ENCODE measurements around the gene PTPRM.

The PTPRM gene

DNA sequence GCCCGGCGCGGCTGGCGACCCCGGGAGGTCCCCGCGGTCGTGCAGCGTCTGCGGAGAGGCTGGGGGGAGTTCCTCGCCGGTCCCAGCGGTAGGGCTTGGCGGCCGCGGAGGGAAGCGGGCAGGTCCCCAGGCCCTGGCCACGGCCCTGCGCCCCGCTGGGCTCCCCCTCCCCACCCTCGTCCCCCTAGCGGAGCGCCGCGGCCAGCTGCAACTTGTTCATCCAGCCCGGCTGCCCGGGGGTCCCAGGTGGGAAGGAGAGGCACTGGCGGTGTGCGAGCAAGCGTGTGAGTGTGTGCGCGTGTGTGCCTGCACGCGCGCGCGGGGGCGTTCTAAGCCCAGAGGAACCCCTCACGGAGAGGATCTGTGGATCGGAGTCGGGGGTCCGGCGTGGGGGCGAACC, 1.3 kb downstream of the PTPRM start:
- no peak for DNase-seq

DNA sequence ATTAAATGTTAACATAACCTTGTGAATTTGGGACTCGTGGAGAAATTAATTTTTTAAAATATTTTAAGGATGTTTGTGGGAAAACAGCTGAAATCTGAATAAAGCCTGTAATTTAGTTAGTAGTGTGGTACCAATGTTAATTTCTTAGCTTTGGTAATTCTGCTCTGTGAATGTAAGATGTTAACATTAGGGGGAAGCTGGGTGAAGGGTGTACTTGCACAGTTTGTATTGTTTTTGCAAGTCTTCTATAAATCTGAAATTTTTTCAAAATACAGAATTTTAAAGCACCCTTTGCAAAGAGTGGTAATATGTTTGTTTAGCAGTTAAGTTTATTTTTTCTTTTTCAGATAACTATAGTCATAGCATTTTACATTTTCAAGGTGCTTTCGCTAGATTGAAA, 4.5 kb downstream of the PTPRM start:
- no peak for DNase-seq

DNA sequence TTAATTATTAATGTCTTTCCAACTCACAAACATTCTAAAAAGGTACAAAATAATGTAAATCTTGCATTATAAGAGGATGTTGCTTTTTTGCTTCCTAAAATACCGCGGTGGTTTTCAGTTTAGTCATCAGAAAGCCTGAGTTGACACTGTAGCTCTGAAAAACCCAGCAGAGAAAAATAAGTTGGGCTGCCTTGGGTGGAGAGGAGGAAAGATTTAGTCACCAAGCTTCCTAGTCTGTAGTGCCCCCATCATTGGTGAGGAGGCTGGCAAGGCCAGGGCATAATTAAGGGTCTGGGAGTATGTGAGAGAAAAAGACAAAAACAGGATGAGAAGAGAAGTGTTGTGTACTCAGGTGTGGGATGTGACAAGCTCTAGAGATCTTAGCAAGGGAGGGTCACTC, 5.7 kb downstream of the PTPRM start:
- no peak for DNase-seq

DNA sequence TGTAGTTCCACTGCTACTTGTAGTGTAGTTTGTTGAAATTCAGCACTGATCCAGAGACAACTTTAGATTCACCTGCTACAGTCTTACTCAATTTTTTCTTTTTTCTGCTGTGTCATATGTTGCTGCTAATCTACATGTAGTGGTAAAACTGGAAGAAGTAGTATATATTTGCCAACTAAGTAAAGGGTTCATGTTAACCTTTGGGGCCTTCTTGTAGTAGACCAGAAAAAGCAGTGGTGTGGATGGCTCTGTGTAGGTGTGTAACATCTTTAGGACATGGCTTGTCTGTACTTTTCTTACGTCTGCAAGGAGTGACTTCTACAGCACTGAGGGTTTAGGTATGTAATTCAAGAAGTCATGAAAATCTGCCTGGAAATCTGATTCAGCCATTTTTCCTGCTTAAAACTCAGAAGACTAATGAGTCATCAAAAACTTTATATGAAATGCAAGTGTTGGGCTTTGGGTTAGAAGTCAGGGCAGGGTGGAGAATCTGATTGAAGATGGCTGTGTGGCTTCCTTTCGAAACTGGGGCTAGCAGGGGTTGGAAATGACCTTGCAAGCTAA, 8.4 kb downstream of the PTPRM start:
- no peak for DNase-seq

DNA sequence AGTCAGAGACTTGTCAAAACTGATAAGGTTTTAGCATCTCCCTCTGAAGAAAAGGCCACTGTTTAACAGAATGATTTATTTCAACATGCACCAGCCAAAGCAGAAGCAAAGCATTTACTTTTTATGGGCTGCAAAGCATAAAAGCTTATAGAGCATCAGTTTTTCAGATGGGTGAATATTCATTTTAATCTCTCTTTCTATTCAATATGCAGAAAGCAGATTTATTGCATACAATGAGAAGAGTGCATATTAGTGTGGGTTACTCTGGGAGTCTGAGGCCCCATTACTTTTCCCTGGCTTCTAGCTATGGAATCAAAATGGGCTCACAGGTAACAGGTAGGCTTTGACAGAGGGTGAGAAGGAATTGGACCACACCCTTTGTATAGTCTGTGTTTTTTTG, 9.0 kb downstream of the PTPRM start:
- no peak for DNase-seq

DNA sequence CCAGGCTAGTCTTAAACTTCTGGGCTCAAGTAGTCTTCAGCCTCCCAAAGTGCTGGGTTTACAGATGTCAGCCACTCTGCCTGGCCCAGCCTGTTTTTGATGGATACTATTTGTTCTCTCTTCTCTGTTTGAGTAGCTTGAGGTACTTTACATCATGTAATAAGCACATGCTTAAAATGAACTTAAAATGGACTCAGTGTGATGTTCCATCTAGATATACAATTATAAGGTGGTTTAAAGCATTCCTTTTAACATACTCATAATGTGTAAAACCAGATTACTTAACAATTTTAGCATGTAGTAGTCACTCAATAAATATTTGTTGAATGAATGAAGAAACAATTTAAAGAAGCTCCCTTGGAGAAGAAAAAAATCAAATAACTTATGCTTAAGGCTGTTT, 9.6 kb downstream of the PTPRM start:
- DNase-seq, result no peak

DNA sequence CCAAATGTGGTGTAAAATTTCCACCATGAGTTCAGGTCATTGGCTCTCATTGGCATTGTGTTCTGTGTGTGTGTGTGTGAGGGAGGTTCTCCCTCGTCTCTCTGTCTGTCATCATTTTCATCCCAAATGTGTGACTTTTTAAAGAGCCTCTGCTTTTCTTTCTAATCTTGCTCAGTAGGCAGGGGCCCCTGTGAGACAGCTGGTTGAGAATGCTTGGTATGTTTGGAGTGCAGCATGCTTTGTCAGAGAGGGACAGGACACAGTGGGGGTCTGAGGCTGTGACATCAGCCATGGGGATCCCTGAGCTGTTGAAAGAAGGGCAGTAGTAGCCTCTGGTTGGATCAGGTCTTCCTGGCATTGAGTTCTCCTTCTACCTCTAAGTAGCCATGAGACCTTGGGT, 10.6 kb downstream of the PTPRM start:
- peak; percentile 15 for DNase-seq

DNA sequence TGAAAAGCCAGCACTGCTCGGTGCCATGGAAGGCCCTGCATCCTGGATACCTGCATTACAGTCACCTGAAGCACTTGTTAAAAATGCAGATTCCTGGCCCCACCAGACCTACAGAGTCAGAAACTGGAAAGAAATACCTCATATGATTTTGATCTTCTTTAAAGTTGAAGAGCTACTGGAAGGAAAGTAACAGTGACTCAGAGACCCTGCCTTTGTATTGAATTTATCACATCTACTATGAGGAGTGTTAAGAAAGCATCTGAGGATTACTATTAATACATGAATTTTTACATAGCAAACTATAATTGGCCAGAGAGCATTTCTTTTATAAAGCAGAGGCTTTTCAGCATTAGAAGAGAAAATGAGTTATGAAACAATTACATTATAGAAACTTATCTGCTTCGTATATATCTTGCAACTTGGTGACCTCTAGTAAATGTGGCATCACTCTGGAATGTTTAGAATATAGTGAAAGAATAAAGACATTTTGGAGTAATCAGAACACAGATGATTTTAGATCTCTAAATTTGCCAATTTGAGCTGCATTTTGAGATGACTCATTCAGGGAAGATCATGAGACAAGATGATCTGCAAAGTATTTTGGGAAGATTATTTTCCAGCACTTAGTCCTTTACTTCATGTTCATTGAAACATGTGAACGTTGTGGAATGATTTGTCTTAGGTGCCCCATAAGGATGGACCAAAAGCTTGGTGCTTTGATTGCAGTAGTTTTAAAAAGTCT, 12.2 kb downstream of the PTPRM start:
- no peak for DNase-seq

DNA sequence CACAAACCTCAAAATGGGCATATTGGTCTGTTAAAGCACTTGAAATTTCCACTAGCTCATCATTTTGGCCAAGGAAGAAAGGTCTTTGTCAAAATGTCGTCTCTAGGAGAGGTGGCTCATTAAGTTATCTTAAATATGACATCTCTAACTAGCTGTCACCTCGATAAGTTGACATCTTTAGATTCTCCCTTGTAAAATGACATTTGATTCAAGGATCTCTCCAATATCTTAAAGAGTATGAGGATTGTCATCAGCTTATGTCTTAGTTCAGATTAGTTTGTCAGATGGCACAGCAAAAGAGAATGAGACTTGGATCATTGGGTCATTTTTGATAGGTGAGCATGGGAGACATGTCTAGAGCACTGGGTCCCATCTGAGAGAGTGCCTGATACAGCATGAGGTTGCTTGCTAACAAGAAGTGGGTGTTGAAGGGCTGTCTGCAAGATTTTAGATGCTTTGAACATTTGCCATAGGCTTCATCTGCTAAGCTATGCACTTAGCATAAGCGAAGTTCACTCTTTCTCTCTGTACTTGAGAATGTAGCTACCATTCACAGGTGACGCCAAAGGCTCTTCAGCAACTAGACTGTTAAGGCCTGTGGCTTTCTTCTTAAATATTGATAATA, 12.9 kb downstream of the PTPRM start:
- DNase-seq, result no peak

DNA sequence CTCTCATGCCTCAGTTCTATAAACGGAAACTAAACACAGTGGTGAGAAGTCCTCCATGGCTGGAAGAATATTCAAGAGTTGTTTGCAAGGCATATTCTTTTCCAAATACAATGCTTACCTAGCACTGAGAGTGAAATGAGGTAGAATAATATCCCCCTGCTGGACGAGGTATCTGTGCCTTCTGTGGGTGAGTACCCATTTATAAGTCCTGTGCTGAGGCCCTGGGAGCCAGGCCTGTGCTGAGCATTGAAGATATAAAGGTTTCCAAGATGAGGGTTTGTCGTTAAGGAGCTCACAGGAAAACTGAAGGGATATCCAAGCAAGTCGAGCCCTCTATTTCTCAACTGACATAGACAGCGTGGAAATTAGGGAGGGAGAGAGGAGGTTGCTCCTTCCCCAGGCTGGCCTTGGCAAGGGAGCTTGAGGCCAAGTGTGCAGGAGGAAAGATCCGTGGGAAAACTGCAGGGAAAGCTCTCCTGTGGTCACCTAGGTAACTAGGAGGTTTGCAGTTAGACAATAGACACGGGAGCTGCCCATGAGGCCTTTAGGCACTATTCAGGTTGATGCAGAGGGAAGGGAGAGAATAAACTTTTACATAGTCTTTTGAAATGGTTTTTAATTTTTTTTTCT, 17.6 kb downstream of the PTPRM start:
- DNase-seq, result no peak

DNA sequence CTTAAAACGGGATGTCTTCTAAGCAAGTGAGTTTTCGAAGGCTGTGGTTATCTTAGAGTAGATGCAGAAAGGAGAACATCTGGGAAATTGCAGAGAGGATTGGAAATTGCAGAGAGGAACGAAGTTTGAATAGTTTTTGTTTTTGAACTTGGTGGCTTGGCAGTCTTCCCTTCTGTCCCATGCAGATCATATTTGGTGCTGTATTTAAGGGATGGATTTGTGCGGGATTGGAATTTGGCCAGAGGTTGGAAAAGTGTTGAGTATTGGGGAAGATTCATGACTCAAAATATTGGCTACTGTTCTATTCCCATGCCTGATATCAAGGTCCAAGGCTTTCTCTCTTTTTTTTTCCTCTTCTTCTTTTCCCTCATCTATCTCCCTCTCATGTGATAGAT, 18.2 kb downstream of the PTPRM start:
- DNase-seq, result no peak

DNA sequence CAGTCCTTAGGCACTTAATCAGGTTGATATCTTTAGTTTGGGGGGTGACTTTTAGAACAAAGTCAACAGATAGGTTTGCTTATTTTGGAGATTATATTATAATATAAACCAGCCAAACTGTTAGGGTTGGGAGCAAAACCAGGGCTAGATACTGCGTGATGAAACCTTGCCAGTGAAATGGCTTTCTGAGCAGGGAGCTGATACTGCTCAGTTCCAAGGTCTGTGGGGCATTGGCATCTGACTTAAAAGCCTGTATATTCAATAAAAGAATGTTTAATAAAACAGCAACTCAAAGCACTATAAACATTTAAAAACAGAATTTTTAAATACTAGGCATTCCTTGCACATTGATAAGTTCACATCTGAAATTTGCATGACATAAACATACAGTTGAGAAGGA, 19.3 kb downstream of the PTPRM start:
- no peak for DNase-seq

DNA sequence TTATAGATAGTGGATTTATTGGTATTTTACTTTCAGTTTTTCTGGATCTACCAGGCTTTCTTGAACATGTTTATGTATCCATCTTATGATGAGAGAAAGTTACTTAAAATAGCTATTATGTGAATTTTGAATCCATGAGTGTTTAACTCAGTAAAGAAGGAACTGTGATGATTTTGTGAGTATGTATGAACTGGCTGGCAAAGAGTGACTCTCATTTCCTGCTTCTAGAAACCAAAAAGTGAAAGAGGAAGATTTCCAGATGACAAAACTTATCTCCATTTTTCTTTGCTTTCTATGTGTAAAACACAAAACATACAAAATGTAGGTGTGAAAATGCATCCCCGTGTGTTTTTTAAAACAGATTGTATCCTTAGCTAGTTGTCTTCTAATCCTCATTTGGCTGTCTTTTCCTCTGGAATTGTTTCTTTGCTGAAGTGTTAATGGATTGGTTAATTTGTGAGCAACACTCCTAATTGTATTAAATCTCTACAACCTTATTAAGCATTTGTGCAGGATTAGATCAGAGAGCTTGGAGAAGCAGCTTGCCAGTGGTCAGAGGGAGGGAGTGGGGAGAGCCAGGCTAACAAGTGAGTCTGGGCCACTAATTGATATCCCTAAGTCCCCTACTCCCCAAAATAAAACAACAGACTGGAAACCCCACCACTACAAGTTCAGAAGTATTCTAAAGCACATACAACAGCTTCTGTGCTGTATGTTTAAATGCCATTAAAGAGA, 23.9 kb downstream of the PTPRM start:
- no peak for DNase-seq

DNA sequence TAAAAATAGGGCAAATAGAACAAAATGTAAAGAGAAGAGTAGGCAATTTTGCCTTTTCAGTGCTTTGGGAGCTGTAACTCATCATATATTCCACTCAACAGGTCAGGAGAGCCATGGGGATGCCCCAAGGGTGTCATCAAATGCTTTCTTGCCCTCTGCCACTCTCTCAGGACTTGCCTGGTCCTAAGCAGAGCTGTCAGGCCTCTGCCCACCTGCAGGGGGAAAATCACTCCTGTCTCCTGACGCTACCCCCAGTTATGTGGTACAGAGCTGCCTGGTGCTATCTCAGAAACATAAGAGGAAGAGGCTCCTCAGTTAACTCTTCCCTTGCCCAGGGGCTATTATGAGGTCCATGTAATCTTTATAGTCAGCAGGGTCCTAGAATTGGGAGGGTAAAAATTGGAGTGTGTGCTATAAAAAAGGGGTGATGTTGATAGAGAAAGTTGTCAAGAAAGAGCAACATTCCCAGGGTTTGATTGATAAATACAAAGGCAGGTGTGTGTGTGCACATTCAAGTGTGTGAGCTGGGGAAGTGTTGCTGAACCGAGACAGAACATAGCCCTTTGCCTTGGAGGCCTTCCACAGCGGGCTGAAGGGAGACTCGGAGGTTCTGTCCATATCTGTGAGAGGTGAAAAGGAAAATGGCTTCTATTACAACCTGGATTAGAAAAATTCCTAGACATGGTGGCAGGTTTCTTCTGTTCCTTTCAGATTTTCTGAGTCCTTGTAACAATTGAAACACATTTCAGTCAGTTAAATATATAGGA, 25.4 kb downstream of the PTPRM start:
- DNase-seq, result no peak

DNA sequence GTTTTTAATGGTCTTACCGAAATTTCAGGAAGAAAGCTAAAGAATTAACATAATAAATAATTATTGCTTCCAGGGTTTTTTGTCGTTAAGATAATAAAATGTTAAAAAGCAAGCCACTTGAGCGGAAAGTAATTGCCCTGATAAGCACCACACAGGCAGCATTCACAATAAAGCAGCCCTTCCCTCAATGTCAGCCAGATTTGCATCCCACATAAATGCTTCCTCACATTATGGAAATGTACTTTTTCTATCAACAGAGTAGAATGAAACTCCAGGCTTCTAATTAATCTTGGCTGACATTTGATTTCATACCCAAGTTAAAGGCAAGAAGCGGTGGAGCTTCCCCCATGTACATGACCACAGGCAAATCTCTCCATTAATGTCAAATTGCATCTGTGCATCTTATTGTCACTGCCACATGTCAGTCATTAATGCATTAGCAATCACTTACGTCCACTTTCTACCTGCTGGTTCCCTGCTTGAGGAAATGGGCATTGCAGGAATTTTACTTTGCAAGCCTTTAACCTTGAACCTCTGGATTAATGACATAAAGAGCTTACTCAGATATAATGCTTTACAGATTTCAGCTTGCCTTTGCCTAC, 26.2 kb downstream of the PTPRM start:
- DNase-seq, result no peak

DNA sequence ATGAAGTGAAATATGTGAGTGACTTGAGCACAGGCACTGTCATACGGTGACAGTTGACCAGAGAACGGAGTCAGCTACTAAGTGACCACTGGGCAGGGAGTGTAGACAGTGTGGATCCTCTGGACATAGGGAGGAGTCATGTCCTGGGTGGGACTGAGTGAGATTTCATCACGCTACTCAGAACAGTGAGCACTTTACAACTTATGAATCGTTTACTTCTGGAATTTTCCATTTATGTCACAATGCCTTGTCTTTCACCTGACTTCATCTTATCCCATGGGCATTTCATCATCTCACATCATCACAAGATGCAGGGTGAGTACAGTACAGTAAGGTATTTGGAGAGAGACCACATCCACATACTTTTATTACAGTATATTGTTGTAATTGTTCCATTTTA, 29.0 kb downstream of the PTPRM start:
- no peak for DNase-seq

DNA sequence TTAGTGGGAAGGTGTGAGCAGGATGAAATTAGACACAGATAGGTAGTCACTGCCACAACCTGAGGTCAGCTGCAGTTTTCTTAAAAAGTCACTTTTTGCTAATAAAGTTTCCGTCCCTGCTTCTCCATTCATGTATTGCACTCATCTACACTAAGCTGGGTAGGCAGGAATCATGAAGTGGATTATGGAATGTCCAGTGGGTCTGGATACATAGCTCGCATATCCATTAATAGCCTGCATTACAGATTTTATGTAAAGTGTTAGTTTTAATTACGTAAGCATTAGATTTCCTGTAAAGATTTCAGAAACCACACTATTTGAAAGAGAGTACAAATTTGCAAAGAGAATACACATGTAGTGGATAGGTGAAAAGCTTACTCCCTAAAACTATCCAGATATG, 30.4 kb downstream of the PTPRM start:
- no peak for DNase-seq

DNA sequence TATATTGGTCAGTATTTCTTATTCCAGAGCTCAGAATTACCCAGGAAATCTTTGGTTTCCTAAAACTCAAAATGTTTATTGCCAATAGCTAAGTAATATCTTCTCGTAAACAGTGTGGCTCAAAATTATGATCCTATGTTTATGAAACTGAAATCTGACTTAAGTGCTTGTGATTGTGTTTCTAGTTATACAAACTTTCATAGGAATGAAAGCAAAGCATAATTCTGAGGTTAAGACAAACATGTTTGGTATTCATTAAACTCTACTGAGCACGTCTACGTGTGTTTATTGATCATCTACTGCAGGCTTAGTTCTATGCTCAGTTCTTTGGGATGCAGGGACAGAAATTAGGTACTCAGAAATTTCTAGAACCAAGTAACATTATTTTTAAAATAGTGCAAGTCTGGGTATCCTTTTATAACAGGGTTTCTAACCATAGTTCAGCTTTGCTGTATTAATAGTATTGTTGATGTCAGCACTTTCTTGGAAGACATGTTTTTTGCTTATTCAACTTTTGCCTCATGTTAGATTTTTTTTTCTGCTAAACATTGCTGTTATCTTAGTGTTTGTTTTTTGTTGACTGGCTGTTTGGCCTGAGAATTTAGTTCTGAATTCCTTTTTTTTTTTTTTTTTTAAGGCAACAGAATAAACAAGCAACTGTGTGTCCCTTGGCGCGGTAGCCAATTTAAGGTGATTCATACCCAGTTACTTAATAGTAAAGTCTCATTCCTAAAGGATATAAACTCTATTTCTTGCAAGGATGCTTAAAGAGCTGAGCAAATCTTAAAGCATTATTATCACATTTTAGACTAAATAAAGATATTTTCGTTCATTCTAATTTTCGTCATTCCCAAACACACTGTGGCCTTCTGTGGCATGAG, 31.3 kb downstream of the PTPRM start:
- DNase-seq, result no peak

DNA sequence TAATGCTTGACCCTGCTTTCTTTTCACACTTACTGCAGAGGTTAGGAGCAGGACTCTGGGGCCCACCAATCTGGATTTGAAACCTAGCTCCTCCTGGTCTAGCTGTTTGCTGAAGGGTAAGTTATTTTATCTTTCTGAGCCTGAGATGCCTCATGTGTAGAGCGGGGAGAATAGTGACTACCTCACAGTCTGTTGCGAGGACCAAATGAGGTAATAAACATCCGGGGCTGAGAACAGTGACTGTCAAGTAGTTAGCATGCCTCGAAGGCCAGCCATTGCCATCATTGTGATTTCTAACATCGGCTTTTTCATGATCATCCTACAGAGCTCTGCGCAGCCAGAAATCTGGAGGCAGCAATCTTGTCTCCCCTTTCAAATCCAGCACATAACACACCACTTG, 32.9 kb downstream of the PTPRM start:
- no peak for DNase-seq

DNA sequence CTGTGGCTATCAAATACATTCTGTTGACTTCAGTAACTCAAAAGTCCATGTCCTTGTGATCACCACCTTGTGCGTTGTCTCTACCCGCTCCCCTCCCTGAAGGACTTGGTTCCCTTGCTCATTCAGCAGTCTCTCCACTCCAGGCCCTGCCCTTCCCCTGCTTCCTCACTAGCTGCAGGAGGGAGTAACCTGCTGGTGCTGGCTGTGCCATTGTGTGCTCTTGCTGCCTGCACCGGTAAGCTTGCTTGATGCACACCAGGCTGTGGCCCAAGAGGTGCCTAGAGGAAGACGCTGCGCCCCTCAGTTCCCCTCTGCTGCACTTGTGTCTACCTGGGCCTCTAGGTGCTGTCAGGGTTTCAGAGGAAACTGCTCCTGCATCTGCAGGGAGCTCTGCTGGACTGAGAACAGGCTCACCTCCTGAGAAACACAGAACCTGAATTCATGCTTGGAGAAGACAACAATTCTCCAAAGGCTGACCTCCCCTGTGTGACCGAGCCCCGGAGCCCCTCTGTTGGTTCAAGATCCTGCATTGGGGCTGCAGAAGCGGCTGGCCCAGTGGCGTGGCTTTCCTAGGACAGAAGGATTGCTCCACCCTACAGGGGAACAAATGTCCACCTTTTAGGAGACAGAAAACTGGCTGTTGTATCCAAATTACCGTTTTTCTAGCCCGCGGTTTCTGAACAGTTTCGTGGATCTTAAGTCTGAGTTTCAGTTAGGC, 33.6 kb downstream of the PTPRM start:
- DNase-seq, result no peak

DNA sequence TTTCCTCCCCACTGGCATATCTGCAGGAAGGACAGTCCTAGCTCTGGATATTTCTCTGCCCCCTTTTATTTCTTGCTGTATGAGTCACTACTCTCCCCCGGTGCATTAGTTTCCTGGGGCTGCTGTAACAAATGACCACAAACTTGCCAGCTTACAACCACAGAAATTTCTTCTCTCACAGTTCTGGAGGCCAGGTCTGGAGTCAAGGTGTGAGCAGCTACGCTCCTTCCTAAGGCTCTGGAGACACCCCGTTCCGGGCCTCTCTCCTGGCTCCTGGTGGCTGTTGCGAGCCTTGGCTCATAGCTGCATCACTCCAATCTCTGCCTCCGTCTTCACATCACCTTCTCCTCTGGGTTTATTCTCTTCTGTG, 34.1 kb downstream of the PTPRM start:
- peak; percentile 23 for DNase-seq
